ENCODE results near the gene IL10.

Gene IL10

DNA sequence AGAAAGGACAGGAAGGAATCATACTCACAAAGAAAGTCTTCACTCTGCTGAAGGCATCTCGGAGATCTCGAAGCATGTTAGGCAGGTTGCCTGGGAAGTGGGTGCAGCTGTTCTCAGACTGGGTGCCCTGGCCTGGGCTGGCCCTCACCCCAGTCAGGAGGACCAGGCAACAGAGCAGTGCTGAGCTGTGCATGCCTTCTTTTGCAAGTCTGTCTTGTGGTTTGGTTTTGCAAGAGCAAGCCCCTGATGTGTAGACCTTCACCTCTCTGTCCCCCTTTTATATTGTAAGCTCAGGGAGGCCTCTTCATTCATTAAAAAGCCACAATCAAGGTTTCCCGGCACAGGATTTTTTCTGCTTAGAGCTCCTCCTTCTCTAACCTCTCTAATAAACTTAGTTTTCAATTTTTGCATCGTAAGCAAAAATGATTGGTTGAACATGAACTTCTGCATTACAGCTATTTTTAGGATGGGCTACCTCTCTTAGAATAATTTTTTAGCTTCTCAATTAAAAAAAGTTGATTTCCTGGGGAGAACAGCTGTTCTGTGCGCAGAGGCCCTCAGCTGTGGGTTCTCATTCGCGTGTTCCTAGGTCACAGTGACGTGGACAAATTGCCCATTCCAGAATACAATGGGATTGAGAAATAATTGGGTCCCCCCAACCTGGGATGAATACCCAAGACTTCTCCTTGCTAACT is at the start of gene IL10:
Gene IL10 (minus strand): TSS at position 252 of the 695 bp plus-strand sequence. CDS start 59 bp downstream, at position 193.
- no peak for DNase-seq (ENCODE audit: low read depth)
- TF ChIP-seq CTCF (IDR thresholded peaks at IDR 0.05; ENCODE audit: control insufficient read depth, extremely low read depth, insufficient read depth), result no peak
- no peak within 1 kb of the TSS for H3K4me3 ChIP-seq (ENCODE audit: low read depth, low read length)

DNA sequence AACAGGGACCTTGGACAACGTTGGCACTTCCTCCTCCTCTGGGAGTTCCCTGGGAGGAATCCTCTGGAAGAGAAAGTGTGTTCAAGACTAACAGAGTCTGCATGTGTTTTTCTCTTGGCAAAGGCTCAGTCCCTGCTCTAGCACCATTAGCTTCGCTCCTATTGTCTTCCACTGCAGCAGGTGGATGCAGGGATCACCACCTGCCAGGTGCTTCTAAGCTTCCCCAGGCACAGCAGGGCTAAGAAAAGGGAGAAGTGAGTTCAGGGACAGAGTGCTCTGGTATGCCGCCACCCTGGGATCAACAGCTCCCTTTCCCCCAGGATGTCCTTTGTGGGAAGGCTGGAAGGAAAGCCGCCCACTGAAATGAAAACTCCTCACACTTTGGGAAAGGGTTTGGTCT is 49.2 kb upstream of the IL10 start:
- no peak for TF ChIP-seq CTCF (IDR thresholded peaks at IDR 0.05; ENCODE audit: control insufficient read depth, extremely low read depth, insufficient read depth)
- H3K4me3 ChIP-seq (ENCODE audit: low read depth, low read length), result no peak overlapping the region
- no peak for DNase-seq (ENCODE audit: low read depth)

GRCh38 chr1:206816390-206817287 is 44.3 kb upstream of the IL10 start:
- H3K4me3 ChIP-seq (ENCODE audit: low read depth, low read length), result no peak overlapping the region
- no peak for DNase-seq (ENCODE audit: low read depth)
- TF ChIP-seq CTCF (IDR thresholded peaks at IDR 0.05; ENCODE audit: control insufficient read depth, extremely low read depth, insufficient read depth), result no peak

- no peak for TF ChIP-seq CTCF (IDR thresholded peaks at IDR 0.05; ENCODE audit: control insufficient read depth, extremely low read depth, insufficient read depth)
- no peak for DNase-seq (ENCODE audit: low read depth)
- no peak overlapping the region for H3K4me3 ChIP-seq (ENCODE audit: low read depth, low read length)
Observed at GRCh38 chr1:206814716-206815341, 42.5 kb upstream of the IL10 start.

DNA sequence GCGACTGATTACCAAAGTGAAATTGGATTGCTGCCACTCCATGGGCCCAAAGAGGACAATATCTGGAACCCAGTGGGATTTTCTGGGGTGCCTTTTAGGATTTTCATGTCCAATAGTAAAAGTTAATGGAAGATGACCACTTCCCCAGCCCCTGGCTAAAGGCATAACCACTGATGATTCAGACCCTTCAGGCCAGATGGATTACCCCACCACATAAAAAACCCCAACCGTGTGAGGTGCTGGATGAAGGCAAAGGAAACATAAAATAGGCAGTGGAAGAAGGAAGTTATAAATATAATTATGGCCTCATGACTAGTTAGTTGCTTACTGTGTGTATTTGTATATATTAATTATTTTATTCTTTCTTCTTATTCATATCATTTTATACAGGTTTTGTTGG is 40.2 kb upstream of the IL10 start:
- no peak overlapping the region for H3K4me3 ChIP-seq (ENCODE audit: low read depth, low read length)
- DNase-seq (ENCODE audit: low read depth), result no peak
- TF ChIP-seq CTCF (IDR thresholded peaks at IDR 0.05; ENCODE audit: control insufficient read depth, extremely low read depth, insufficient read depth), result no peak

DNA sequence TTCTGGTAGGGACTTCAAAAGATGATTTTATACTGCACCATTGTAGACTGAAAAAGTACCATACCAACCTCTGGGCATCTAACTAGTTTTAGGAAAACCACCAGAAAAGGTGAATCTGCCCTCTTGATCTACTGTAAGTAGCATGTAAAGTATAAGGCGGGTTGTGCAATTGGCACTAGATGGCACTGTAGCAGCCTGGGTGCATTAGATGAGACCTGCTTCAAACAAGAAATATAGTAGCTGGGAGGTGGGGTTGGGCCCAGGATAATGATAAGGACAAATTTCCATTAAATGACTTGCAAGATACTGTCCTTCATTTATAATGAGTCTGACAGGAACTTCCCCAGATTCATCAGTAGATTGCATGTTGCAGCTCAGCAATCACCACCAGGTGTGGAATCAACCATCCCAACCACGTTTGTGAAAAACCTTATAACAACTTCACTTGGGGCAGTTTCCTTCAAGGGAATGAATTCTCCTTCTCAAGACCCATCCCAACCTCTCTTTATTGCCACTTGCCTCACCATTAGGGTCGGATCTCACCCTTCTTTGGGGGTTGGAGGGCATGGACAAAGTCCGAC is 37.3 kb upstream of the IL10 start:
- no peak overlapping the region for H3K4me3 ChIP-seq (ENCODE audit: low read depth, low read length)
- TF ChIP-seq CTCF (IDR thresholded peaks at IDR 0.05; ENCODE audit: control insufficient read depth, extremely low read depth, insufficient read depth), result peak; percentile 73
- DNase-seq (ENCODE audit: low read depth), result peak; percentile 10
